NCI-H1092 (cell line): Measurements from ENCODE around the gene MTREX.

Source experiments
- DNase-seq: peaks from one replicate; lab custom pipeline; 2025; lab: John Stamatoyannopoulos, UW

MTREX gene

GRCh38 chr5:55429613-55430253, 121.9 kb downstream of the MTREX start:
- no peak for DNase-seq

- no peak for DNase-seq
These were observed 124.8 kb downstream of the MTREX start for GRCh38 chr5:55432549-55432948.

GRCh38 chr5:55437452-55437851, 129.7 kb downstream of the MTREX start:
- DNase-seq = no peak

- DNase-seq = no peak
These were observed 130.0 kb downstream of the MTREX start for GRCh38 chr5:55437859-55438206.

GRCh38 chr5:55438998-55439397, 131.2 kb downstream of the MTREX start:
- no peak for DNase-seq

GRCh38 chr5:55440188-55440646, 132.4 kb downstream of the MTREX start:
- no peak for DNase-seq

- DNase-seq = no peak
These were observed 133.4 kb downstream of the MTREX start for GRCh38 chr5:55441107-55441771.

GRCh38 chr5:55441954-55442353, 134.2 kb downstream of the MTREX start:
- no peak for DNase-seq

GRCh38 chr5:55445791-55446190, 138.0 kb downstream of the MTREX start:
- DNase-seq = no peak

GRCh38 chr5:55446640-55447351, 139.0 kb downstream of the MTREX start:
- no peak for DNase-seq

- no peak for DNase-seq
These were observed 142.4 kb downstream of the MTREX start for GRCh38 chr5:55450050-55450765.

GRCh38 chr5:55451976-55452375, 144.2 kb downstream of the MTREX start:
- no peak for DNase-seq

GRCh38 chr5:55453211-55453610, 145.4 kb downstream of the MTREX start:
- DNase-seq = no peak

GRCh38 chr5:55454282-55454681, 146.5 kb downstream of the MTREX start:
- no peak for DNase-seq

GRCh38 chr5:55456216-55456895, 148.6 kb downstream of the MTREX start:
- no peak for DNase-seq

- no peak for DNase-seq
These were observed 151.8 kb downstream of the MTREX start for GRCh38 chr5:55459572-55459971.

- no peak for DNase-seq
These were observed 155.8 kb downstream of the MTREX start for GRCh38 chr5:55463613-55464012.

GRCh38 chr5:55467862-55468551, 160.2 kb downstream of the MTREX start:
- DNase-seq = no peak

GRCh38 chr5:55469839-55470238, 162.1 kb downstream of the MTREX start:
- no peak for DNase-seq

- no peak for DNase-seq
These were observed 162.5 kb downstream of the MTREX start for GRCh38 chr5:55470282-55470681.

- no peak for DNase-seq
These were observed 163.7 kb downstream of the MTREX start for GRCh38 chr5:55471468-55471867.
